Thymus (tissue), 11 donors: ENCODE results near the gene GALE. TPM values are rescaled to one million over a fixed set of nuclear protein-coding genes. Genes with fewer than 3 reads are reported as not detected.
"Not testable (repeated sequence)": the region's sequence is repeated elsewhere in the genome, so short reads cannot be mapped to it uniquely, and the experiment has no call there.

Experiments
- DNase-seq, 9 donors: peaks; one replicate each; pipeline ENCODE4 v3.0.0-alpha.2; 2013; ENCODE audit warnings: low spot score in 9 of 9, low read depth in 6 of 9, missing footprints in 1 of 9
- H3K27ac ChIP-seq, 2 donors: one replicate each; pipeline ENCODE4 v1.5.1; 2013; ENCODE audit warnings: control low read depth in 1 of 2, low read depth in 1 of 2, low read length in 1 of 2, mild to moderate bottlenecking in 1 of 2, moderate library complexity in 1 of 2
- H3K27me3 ChIP-seq, 2 donors: one replicate each; pipeline ENCODE4 v1.5.1; 2013; ENCODE audit warnings: low read length in 1 of 2; ENCODE audit not compliant: control insufficient read depth in 2 of 2, insufficient read depth in 1 of 2
- H3K36me3 ChIP-seq, 2 donors: one replicate each; pipeline ENCODE4 v1.5.1; 2013; ENCODE audit warnings: low read length in 1 of 2, mild to moderate bottlenecking in 1 of 2, moderate library complexity in 1 of 2; ENCODE audit not compliant: control insufficient read depth in 2 of 2, insufficient read depth in 2 of 2
- H3K4me1 ChIP-seq, 2 donors: one replicate each; pipeline ENCODE4 v1.5.1; 2013; ENCODE audit warnings: low read length in 2 of 2; ENCODE audit not compliant: control insufficient read depth in 2 of 2, insufficient read depth in 2 of 2
- H3K4me3 ChIP-seq, 2 donors: one replicate each; pipeline ENCODE4 v1.5.1; 2013; ENCODE audit warnings: low read length in 2 of 2, control low read depth in 1 of 2, mild to moderate bottlenecking in 1 of 2
- H3K9me3 ChIP-seq, 2 donors: one replicate each; pipeline ENCODE4 v1.5.1; 2013; ENCODE audit warnings: low read length in 1 of 2, mild to moderate bottlenecking in 1 of 2; ENCODE audit not compliant: control insufficient read depth in 2 of 2, insufficient read depth in 1 of 2
- WGBS: extraction: QIAGEN DNeasy Blood & Tissue Kit; methylation state at CpG from one replicate; pipeline ENCODE4 v1.1.7; 2013; 5-methylcytosine and 5-hydroxymethylcytosine counted together
- polyA plus RNA-seq: library from polyadenylated mRNA; stranded (reverse); fragments of 200-250 nt; gene quantifications from one replicate; pipeline ENCODE4 v1.2.3, GENCODE V29; 2013
- total RNA-seq: library from RNA; stranded (reverse); fragments of 120-200 nt; gene quantifications from one replicate; pipeline ENCODE4 v1.2.4, GENCODE V29; 2013
- donor health status: healthy.

Gene GALE
- total and polyA plus RNA-seq, 2 donors = 22.1 to 22.6 TPM

DNA sequence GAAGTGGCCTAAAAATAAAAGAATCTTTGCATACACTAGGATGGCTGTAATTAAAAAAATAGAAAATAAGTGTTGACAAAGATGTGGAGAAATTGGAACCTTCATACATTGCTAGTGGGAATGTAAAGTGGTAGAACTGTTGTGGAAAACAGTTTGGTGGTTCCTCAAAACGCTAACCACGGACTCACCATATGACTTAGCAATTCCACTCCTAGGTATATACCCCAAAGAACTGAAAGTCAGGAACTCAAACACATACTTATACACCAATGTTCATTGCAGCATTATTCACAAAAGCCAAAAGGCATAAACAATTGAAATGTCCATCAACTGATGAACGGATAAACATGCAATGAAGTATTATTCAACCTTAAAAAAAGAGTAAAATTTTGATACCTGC, 35.5 kb upstream of the GALE start:
- H3K4me3 ChIP-seq = no peak overlapping the region
- WGBS = 63% methylated on average over 3 of the region's 3 CpGs
- peaks cover 0 to 3% of the 10 kb centered on the region in 2 donors for H3K27me3 ChIP-seq
- H3K9me3 ChIP-seq = no peaks in the 10 kb centered on the region
- no peak overlapping the region for H3K27ac ChIP-seq
- peaks cover 0 to 8% of the 10 kb centered on the region in 2 donors for H3K4me1 ChIP-seq
- H3K36me3 ChIP-seq = no peaks in the 10 kb centered on the region
- DNase-seq = no peak

DNA sequence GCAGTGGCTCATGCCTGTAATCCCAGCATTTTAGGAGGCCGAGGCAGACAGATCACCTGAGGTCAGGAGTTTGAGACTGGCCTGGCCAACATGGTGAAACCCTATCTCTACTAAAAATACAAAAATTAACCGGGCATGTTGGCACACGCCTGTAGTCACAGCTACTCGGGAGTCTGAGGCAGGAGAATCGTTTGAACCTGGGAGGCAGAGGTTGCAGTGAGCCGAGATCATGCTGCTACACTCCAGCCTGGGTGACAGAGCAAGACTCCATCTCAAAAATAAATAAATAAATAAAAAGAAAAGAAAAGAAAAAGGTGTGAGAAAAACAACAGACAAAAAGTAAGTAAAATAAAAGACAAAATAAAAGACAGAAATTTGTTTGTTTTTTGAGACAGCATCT, 33.6 kb upstream of the GALE start:
- not testable (repeated sequence) for DNase-seq, H3K4me3 ChIP-seq, H3K27me3 ChIP-seq, H3K4me1 ChIP-seq, H3K27ac ChIP-seq, H3K9me3 ChIP-seq, H3K36me3 ChIP-seq
- WGBS = 92% methylated on average over 6 of the region's 6 CpGs

DNA sequence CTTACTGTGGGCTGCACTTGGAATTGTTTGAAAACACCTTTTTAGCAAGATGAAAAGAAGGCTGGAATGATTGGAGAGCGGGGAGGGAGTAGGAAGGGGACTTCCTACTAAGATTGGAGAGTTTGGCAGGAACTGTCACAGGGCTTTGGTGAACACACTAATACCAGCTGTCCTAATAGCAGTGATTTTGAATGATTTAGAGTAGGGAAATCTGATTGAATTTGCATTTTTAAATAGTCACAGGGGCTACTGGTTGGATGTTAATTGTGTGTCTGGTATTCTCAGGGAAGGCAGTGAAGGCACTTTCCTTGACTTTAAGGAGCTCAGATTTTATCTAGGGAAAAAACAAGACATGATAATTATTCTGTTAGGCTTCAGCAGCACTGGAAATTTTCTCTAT, 27.2 kb upstream of the GALE start:
- Histone ChIP-seq H3K27ac (no peak overlapping the region), H3K27me3 (no peaks in the 10 kb centered on the region), H3K4me1 (peaks cover 2 to 12% of the 10 kb centered on the region in 2 donors), H3K4me3 (no peak overlapping the region), H3K36me3 (no peaks in the 10 kb centered on the region), H3K9me3 (no peaks in the 10 kb centered on the region)
- DNase-seq = no peak
- WGBS = 95% methylated on average over 1 of the region's 1 CpG

DNA sequence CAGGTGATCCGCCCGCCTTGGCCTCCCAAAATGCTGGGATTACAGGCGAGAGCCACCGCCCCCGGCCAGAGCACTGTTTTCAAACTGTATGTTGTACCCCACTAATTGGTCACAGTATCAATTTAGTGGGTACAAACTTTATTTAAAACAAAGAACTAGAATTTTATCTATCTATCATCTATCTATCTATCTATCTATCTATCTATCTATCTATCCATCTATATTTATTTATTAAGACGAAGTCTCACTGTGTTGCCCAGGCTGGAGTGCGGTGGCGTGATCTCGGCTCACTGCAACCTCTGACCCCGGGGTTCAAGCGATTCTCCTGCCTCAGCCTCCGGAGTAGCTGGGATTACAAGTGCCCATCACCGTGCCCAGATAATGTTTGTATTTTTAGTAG, 26.0 kb upstream of the GALE start:
- 98% methylated on average over 13 of the region's 13 CpGs for WGBS

DNA sequence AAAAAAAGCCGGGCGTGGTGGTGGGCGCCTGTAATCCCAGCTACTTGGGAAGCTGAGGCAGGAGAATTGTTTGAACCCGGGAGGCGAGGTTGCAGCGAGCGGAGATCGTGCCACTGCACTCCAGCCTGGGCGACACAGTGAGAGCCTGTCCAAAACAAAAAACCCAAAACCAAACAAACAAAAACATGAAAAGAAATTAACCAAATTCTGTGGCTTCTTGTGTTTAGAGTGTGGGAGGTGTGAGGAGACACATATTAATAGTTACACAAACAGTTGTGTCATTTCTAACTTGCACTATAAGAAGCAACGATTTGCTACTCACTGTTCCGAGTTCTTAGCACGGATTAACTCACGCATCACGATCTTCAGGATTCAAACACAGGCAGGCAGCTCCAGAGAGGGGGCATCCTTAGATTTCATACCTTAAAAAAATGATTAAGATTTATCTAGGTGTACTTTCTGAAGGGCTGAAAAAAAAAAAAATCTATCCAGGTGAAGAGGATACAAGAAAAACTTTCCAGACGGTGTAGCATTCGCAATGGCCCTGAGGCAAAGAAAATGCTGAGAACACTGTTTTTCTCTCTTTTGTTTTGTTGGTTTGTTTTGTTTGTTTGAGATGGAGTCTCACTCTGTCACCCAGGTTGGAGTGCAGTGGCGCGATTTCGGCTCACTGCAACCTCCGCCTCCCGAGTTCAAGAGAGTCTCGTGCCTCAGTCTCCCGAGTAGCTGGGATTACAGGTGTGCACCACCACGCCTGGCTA, 25.4 kb upstream of the GALE start:
- H3K9me3 ChIP-seq = no peaks in the 10 kb centered on the region
- H3K27me3 ChIP-seq = no peaks in the 10 kb centered on the region
- DNase-seq = peak in 1 of 9 donors; percentile 28
- H3K36me3 ChIP-seq = no peaks in the 10 kb centered on the region
- H3K4me3 ChIP-seq = peak overlapping the region; percentile 63 to 87
- H3K27ac ChIP-seq = peak overlapping the region in 1 of 2 donors; percentile 59
- 70% methylated on average over 24 of the region's 24 CpGs for WGBS
- H3K4me1 ChIP-seq = peaks cover 2 to 12% of the 10 kb centered on the region in 2 donors

More for the DNA sequence above, 26.0 kb upstream of the GALE start:
- H3K27me3 ChIP-seq, H3K9me3 ChIP-seq, H3K4me3 ChIP-seq, DNase-seq, H3K36me3 ChIP-seq, H3K27ac ChIP-seq: not testable (repeated sequence)
- peaks cover 2 to 12% of the 10 kb centered on the region in 2 donors for H3K4me1 ChIP-seq

DNA sequence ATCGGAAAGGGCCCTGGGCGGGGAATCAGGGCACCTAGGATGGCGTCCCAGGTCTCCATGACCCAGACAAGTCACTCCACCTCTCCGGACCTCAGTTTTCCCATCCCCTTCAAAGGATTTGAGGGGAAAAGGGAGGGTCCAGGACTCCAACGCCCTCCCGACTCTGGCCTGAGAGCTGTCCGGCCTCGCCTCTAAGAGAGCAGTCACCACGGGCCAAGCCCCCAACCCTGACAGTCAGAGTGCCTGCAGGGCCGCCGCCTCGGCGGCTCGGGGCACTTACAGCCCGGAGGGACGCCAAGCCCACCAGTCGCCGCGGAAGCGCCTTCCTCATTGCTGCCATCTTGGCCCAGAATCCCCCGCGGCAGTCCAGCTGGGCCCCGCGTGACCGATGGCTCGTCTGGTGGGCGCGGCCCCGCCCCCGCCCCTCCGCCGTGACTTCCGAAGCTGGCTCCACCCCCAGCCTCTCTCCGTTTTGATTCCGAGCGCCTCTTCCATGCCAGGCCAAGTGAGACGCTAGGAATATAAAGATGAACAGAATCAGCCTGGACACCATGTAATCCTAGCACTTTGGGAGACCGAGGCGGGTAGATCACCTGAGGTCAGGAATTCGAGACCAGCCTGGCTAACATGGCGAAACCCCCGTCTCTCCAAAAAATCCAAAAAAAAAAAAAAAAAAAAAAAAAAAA, 24.7 kb upstream of the GALE start, which contains the start of gene HMGCL:
Gene HMGCL (minus strand): TSS at position 354 of the 686 bp plus-strand sequence. CDS start 14 bp downstream, at position 340.
- Histone ChIP-seq H3K27me3 (no peaks in the 10 kb centered on the region), H3K27ac (peak within 1 kb of the TSS; percentile 85 to 88), H3K9me3 (no peaks in the 10 kb centered on the region), H3K36me3 (peaks cover 0 to 1% of the 10 kb centered on the region in 2 donors), H3K4me1 (peaks cover 2 to 12% of the 10 kb centered on the region in 2 donors), H3K4me3 (peak within 1 kb of the TSS; percentile 63 to 87)
- WGBS = under 1% methylated on average over 42 of the region's 42 CpGs
- DNase-seq = peak; percentile 49 to 94 (median 82)

DNA sequence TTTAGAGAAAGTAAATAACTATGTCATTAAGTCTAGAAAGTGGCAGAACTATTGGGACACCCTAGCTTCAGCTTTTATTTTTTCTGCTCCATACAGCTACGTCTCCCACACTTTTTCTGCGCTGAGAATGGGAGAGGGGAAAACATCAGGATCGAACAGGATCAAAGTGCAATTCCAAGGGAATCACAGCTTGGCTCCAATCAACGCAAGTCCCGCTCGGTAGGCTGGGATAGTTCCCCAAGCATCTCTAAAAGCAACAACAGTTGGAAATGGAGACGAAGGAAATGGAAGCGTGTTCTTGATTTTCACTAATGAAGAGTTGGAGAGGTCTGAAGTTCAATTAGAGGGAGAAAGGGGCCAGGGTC, 24.1 kb upstream of the GALE start:
- Histone ChIP-seq H3K27ac (peak overlapping the region; percentile 85 to 88), H3K9me3 (no peaks in the 10 kb centered on the region), H3K36me3 (peaks cover 0 to 5% of the 10 kb centered on the region in 2 donors), H3K4me3 (peak overlapping the region; percentile 63 to 87), H3K4me1 (peaks cover 2 to 12% of the 10 kb centered on the region in 2 donors), H3K27me3 (no peaks in the 10 kb centered on the region)
- WGBS = 6% methylated on average over 8 of the region's 8 CpGs
- no peak for DNase-seq

DNA sequence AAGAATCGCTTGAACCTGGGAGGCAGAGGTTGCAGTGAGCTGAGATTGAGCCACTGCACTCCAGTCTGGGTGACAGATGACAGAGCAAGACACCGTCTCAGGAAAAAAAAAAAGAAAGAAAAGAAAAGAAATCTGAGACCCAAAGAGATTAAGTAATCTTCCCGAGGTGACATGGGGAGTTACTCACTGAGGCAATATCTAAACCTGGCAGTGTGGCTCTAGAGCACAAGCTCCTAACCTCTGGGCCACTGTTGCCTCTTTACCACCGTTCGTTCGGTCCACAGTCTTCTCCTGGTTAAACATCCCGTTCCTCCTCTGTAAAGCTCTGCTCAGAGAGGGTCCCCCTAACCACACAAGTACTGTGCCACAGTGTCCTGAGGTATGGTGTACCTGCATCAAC, 23.2 kb upstream of the GALE start:
- Histone ChIP-seq H3K4me3 (no peak overlapping the region), H3K4me1 (peaks cover 2 to 12% of the 10 kb centered on the region in 2 donors), H3K27ac (no peak overlapping the region), H3K9me3 (no peaks in the 10 kb centered on the region), H3K27me3 (no peaks in the 10 kb centered on the region), H3K36me3 (peaks cover 0 to 5% of the 10 kb centered on the region in 2 donors)
- no peak for DNase-seq
- WGBS = 96% methylated on average over 7 of the region's 7 CpGs

DNA sequence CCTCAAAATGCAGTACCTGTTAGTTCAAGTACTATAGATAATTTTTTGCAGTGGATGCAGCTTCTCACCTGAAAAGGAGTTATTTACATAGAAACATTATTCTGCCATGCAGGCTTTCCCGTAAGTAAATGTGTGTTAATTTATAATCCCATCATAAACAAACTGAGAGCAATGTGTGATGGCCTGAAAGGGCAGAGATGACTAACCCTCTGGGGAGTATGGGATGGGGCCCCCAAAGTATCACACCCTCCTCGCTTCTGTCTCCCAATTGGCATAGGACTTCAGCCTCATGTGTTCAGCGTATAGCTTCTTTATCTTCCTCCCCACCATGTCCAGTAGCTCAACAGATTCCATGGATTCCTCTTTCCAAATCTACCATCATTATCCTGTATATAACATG, 17.1 kb upstream of the GALE start:
- Histone ChIP-seq H3K27me3 (no peaks in the 10 kb centered on the region), H3K4me3 (no peak overlapping the region), H3K36me3 (peaks cover 36 to 45% of the 10 kb centered on the region in 2 donors), H3K27ac (no peak overlapping the region), H3K4me1 (no peaks in the 10 kb centered on the region), H3K9me3 (no peaks in the 10 kb centered on the region)
- WGBS = 97% methylated on average over 3 of the region's 3 CpGs
- no peak for DNase-seq
